ENCODE measurements around the gene ZNF248. TPM values are rescaled to one million over a fixed set of nuclear protein-coding genes. Genes with fewer than 3 reads are reported as not detected.

The ZNF248 gene
- total RNA-seq, 1 donor from 2014 or later, result 6.9 TPM

DNA sequence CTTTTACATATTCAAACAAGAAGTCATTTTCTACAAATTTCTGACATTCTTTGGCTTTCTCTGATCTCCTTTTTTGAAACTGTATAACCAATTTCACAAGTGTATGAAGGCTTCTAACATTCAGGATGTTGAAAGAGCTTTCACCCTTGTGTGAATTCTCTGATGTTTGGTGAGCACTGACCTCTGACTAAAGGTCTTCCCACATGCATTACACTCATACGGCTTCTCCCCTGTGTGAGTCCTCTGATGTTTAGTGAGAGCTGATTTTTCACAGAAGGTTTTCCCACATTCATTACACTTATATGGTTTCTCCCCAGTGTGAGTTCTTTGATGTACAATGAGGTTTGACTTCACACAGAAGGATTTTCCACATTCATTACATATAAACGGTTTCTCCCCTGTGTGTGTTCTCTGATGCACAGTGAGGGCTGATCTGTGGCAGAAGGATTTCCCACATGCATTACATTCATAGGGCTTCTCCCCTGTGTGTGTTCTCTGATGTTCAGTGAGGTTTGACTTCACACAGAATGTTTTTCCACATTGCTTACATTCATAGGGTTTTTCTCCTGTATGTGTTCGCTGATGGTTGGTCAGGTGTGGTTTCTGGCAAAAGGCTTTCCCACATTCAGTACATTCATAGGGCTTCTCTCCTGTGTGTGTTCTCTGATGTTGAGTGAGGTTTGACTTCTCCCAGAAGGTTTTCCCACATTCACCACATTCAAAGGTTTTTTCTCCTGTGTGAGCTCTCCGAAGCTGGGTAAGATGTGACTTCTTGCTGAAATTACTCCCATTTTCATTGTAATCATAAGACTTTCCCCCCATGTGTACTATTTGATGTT is 25.7 kb downstream of the ZNF248 start:
- TF ChIP-seq, protein P1, sequence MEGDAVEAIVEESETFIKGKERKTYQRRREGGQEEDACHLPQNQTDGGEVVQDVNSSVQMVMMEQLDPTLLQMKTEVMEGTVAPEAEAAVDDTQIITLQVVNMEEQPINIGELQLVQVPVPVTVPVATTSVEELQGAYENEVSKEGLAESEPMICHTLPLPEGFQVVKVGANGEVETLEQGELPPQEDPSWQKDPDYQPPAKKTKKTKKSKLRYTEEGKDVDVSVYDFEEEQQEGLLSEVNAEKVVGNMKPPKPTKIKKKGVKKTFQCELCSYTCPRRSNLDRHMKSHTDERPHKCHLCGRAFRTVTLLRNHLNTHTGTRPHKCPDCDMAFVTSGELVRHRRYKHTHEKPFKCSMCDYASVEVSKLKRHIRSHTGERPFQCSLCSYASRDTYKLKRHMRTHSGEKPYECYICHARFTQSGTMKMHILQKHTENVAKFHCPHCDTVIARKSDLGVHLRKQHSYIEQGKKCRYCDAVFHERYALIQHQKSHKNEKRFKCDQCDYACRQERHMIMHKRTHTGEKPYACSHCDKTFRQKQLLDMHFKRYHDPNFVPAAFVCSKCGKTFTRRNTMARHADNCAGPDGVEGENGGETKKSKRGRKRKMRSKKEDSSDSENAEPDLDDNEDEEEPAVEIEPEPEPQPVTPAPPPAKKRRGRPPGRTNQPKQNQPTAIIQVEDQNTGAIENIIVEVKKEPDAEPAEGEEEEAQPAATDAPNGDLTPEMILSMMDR (conservative IDR thresholded peaks at IDR 0.05; ENCODE audit: low read depth, low read length), result no peak
- DNase-seq (ENCODE audit: low read depth), result no peak
- no peak overlapping the region for H3K4me3 ChIP-seq (ENCODE audit: low read depth, low read length)

DNA sequence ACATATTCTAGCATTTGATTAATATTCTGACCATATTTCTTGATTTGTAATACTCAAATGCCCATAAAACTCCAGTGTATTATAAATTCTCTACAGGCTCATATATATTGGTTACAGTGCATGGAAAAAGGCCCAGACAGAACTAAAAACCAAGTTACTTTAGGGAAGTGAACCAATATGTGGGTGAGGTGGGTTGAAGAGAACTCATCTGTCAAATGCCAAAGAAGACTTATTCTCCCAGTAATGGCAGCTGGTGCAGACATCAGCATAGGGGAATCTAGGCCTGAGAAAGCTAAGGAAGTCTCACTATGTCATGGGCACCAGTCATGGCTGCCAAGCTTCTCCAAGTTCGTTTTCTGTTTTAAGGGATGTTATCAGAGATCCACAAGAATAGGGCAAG is 30.6 kb downstream of the ZNF248 start:
- TF ChIP-seq, protein P1 (conservative IDR thresholded peaks at IDR 0.05; ENCODE audit: low read depth, low read length), result no peak
- H3K4me3 ChIP-seq (ENCODE audit: low read depth, low read length), result no peak overlapping the region
- DNase-seq (ENCODE audit: low read depth), result no peak

DNA sequence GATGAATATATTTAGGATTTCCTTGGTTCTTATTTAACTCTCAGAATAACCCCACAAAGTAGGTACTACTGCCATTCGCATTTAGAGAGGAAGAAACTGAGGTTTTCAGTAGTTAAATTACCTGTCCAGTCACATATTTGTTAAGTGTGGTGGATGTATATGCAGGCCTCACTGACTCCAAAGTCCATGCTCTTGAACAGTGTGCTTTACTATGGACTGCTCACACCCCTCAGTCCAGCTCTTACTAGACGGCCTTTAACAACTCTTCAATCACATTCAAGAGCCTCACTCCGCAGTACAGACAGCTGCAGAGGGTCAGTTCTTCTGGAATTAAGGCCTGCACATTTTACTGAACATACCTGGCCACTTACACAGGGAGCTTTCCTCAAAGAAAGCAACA is 36.2 kb downstream of the ZNF248 start:
- H3K4me3 ChIP-seq (ENCODE audit: low read depth, low read length), result no peak overlapping the region
- DNase-seq (ENCODE audit: low read depth), result no peak
- TF ChIP-seq, protein P1 (conservative IDR thresholded peaks at IDR 0.05; ENCODE audit: low read depth, low read length), result no peak

DNA sequence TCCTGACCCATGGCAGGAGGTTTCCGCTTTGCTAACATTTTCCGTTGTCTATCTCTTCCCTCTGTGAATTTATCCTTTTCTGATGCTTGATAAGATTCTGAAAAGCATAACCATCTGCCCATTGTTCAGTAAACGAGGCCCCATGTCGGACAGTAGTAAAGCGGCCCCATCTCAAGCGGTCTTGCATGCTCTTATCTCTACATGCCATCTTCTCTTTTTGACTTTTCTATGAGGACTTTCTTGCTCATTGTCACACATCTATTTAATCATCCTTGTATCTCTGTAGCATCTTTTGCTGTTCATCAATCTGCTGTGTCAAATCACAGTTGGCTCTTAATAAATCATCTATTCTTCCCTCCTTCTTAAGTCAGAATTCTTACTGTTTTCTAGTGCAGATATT is 37.6 kb downstream of the ZNF248 start:
- TF ChIP-seq, protein P1 (conservative IDR thresholded peaks at IDR 0.05; ENCODE audit: low read depth, low read length), result no peak
- no peak for DNase-seq (ENCODE audit: low read depth)
- no peak overlapping the region for H3K4me3 ChIP-seq (ENCODE audit: low read depth, low read length)

DNA sequence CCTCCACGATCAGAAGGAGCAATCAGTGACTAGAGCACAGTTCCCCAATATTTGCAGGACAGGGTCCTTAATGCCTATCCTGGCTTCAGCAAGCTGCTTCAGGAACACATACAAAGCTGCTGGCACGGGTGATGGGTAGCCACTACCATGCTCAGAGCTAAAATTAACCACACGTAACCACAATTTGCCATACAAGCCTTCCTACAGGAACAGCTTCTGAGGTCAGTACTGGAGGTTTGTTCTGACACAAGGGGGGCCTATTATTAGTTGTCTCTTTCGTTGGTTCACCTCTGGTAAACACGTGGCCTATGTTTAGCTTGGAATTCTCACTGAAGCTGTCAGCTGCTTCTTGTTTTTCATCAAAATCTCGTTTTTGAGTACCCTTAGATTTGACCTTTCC is 41.1 kb downstream of the ZNF248 start:
- H3K4me3 ChIP-seq (ENCODE audit: low read depth, low read length), result no peak overlapping the region
- TF ChIP-seq, protein P1 (conservative IDR thresholded peaks at IDR 0.05; ENCODE audit: low read depth, low read length), result no peak
- no peak for DNase-seq (ENCODE audit: low read depth)

DNA sequence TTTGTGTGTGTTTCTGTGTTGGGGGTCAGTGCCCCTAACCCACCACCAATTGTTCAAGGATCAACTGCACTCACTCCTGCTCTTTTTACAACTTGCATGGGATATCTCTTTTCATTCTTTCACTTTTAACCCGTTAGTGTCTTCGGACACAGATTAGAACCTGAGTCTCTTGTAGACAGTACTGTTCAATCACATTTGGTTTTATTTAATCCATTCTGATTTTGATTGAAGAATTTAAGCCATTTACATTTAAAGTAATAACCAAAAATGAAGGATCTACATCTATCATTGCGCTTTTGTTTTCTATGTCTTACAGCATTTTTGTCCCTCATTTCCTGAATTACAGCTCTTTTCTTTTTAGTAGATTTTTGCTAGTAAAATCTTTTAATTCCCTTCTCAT is 43.6 kb downstream of the ZNF248 start:
- TF ChIP-seq, protein P1 (conservative IDR thresholded peaks at IDR 0.05; ENCODE audit: low read depth, low read length), result no peak
- no peak for DNase-seq (ENCODE audit: low read depth)
- H3K4me3 ChIP-seq (ENCODE audit: low read depth, low read length), result no peak overlapping the region

DNA sequence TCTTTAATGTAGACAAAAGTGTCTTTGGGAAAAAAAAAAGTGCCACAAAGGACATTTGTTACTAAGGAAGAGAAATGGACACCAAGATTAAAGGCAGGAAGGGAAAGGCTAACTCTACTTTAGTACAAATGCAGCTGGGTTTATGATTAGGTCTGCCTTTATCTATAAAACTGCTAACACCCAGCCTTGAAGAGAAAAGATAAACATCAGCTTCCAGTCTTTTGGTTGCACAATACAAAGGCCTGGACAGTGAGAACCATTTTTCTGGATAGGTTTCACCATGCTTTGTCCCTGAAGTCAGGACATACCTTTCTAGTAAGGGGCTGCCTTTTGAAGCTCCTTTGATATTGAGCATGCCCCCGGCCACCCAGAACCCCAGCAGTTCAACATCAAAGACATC is 45.1 kb downstream of the ZNF248 start:
- TF ChIP-seq, protein P1 (conservative IDR thresholded peaks at IDR 0.05; ENCODE audit: low read depth, low read length), result no peak
- DNase-seq (ENCODE audit: low read depth), result no peak
- no peak overlapping the region for H3K4me3 ChIP-seq (ENCODE audit: low read depth, low read length)

Data from epithelial cell of proximal tubule (primary cell).